PC-9 (cell line): ENCODE results near the gene TTF2.

ENCODE experiments used
- CTCF ChIP-seq: fragments of 200-600 bp; sonication (generic); conservative IDR thresholded peaks from 2 replicates; pipeline ENCODE4 v1.6.1; 2017; ENCODE audit warnings: mixed run types, antibody characterized with exemption, mild to moderate bottlenecking, moderate library complexity
- EZH2 ChIP-seq: fragments of 200-600 bp; sonication (generic); IDR thresholded peaks from 2 replicates; pipeline ENCODE4 v1.8.0; 2017; ENCODE audit warnings: antibody characterized with exemption, low read depth

GRCh38 chr1:117147341-117147831, 87.3 kb downstream of the TTF2 start:
- TF ChIP-seq CTCF (no peak), EZH2 (no peak)
